Stimulated activated naive CD4-positive, alpha-beta T cell treated with Interleukin-2 at 50 U/mL for 16 hours (primary cell): ENCODE results near the gene HSF5.
"Not testable (repeated sequence)": the region's sequence is repeated elsewhere in the genome, so short reads cannot be mapped to it uniquely, and the experiment has no call there.

Experiments
- DNase-seq: peaks from one replicate; lab custom pipeline; 2025; lab: John Stamatoyannopoulos, UW

Gene HSF5

DNA sequence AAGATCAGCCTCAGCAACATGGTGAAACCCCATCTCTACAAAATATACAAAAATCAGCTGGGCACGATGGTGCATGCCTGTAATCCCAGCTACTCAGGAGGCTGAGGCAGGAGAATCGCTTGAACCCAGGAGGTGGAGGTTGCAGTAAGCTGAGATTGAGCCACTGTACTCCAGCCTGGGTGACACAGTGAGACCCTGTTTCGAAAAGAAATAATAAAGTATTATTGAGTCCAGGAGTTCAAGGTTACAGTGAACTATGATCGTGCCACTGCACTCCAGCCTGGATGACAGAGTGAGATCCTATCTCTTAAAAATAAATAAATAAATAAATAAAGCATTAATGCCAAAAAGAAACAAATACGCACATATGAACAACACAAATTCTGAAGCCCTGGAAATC is 6.4 kb downstream of the HSF5 start:
- DNase-seq, result not testable (repeated sequence)

DNA sequence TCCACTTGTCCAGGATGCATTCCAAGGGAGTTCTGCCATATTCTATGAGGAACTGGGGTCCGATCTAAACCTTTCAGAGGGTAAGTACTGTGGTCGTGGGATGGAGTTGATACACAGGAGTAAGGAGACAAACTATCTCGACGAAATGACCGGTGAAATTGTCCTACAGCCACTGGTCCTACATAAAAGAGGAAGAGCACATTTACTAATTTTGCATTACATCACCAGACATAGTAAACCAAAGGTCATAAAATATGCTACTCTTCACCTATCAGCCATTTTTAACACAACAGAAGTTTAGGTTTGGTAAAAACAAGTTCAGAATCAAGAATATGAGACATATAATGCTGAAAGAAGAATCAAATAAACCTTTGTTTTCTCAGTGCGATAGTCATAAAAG is 8.1 kb downstream of the HSF5 start:
- no peak for DNase-seq

DNA sequence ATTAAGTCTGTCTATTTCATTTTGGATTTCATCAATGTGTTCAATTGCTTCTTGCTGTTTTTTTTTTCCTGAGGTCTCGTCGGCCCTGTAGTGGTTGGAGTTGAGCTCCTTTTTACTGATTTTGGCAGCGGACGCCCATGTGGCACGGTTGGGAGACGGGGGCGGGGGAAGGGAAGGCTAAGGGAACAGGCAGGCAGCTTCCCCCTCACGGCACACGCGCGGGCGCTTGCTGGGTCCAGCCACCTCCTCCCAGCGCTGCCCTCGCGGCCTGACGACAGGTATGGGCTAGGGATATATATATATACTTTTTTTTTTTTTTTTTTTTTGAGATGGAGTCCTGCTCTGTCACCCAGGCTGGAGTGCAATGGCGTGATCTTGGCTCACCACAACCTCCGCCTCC is 11.4 kb downstream of the HSF5 start:
- DNase-seq, result no peak

DNA sequence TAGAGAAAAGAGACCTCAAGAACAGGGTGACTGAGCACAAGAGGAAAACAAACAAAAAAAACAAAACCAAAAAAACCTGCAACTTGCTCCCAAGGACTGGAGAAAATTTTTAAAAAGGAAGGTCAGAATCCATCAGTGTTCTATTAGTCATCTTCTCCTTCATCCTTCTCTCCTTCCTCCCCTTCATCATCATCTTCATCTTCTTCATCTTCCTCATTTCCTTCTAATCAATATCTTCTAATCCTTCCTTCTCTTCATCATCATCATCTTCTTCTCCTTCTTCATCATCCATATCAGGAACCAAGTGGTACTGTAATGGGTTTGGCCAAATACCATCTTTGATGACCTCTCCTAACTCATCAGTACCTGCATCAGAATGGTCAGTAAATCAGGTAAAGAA is 12.2 kb downstream of the HSF5 start:
- DNase-seq, result no peak

DNA sequence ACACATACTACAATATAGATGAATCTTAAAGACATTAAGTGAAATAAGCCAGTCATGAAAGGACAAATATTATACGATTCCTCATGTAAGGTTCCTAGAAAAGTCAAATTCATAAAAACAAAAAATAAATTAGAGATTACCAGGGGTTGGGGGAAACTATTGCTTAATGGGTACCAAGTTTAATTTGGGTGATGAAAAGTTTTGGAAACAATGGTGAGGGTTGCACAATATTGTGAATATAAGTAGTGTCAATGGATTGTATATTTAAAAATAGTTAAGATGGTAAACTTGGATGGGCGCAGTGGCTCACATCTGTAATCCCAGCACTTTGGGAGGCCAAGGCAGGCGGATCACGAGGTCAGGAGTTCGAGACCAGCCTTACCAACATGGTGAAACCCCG is 17.9 kb downstream of the HSF5 start:
- DNase-seq, result no peak

DNA sequence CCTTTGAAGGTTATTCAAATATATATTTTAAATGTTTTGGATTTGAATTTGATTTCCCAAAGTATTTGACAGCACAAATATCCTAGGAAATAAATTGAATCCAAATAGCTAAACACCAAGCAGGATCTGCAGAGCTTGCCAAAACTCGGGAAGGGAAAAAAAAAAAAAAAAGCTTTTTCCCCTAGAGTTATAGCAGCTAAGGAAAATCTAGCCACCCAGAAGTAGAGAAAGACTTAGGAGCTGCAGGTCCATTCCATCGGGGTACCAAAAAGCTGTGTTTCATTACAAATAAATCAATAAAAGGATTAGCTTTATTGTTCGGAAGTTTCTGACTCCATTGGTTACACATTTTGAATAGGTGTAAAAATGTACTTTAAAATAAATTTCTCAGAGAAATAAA is 19.3 kb downstream of the HSF5 start:
- no peak for DNase-seq

DNA sequence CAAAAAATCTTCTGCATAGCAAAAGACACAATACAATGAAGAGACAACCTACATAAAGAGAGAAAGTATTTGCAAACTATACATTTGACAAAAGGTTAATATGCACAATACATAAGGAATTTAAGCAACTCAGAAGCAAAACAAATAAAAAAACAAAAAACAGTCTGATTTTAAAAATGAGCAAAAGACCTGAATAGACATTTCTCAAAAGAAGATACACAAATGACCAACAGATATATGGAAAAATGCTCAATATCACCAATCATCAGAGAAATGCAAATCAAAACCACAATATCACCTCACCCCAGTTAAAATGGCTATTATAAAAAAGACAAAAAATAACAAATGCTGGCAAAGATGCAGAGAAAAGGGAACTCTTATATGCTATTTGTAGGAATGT is 32.7 kb downstream of the HSF5 start:
- no peak for DNase-seq

DNA sequence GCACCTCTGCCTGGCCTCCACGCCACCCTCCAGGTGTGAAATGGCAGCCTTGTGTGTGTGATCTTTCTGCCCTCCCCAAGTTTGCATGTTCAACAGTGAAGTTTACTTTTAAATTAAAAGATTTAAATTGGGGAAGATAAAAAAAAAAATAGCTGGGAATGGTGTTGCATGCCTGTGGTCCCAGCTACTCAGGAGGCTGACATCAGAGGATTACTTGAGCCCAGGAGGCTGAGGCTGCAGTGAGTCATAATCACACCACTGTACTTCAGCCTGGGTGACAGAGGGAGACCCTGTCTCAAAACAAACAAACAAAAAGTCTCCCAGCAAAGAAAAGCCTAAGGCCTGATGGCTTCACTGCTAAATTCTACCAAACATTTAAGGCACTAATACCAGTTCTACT is 35.5 kb downstream of the HSF5 start:
- no peak for DNase-seq

DNA sequence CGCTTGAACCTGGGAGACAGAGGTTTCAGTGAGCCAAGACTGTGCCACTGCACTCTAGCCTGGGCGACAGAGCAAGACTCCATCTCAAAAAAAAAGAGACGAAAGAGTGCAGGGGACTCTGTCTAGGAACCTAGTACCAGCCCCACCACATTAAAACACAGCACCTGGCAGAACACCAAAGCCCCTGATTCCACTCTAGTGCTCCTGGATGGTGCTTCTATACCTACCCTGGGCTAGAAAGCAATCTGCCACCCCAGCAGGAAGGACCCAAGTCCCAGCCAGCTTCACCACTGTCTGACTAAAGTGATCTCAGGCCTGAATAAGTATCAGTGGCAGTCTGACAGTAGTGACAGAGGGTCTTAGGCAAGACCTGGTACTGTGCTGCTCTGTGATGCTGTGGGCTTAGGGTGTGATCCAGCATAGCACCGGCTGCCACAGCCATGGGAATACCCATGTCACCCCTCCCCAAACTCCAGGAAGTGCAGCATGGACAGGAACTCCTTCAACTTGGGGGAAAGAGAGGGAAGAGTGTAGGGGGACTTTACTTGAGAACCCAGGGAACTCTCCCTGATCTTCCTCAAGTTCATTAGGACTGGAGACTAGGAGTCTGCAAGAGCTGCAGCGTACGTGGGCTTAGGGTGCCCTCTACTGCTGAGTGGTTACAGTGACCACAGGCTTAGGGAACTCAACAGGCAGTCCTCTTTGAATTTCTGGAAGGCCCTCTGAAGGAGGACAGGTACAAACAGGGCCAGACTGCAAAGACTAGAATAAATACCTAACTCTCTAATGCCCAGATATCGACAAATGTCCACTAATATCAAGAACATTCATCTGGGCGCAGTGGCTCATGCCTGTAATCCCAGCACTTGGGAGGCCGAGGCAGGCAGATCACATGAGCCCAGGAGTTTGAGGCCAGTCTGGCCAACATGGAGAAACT is 40.9 kb downstream of the HSF5 start:
- peak; percentile 58 for DNase-seq

DNA sequence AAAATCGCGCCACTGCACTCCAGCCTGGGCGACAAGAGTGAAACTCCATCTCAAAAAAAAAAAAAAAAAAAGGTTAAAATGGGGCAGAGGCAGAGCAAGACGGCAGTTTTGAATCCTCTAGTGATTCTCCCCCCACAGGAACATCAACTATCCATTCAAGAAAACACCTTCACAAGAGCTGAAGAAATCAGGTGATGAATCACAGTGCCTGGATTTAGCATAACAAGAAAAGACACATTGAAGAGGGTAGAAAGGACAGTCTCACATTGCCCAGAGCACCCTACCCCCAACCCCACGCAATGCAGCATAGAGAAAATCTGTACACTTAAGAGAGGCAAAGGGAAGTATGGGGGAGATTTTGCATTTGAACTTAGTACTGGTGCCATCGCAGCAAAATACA is 42.1 kb downstream of the HSF5 start:
- no peak for DNase-seq

DNA sequence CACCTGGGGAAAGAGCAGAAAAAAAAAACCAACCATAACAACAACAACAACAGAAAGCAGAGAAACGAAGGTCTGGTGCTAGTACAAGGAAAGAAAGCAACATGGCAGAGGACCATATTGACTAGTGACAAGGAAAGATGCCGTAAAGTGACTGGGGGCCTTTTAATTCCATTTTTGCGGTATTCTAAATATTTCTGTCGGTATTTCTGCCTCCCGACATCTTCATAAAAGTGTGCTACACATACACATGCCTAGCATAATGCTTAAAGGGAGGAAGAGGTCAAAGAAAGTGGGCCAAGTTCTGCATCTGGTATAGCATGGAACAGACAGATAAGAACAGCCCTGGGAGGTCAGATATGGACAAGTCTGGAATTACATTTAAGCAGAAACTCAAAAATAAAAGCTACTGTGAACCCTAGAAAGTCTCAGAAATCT is 51.4 kb downstream of the HSF5 start:
- no peak for DNase-seq

DNA sequence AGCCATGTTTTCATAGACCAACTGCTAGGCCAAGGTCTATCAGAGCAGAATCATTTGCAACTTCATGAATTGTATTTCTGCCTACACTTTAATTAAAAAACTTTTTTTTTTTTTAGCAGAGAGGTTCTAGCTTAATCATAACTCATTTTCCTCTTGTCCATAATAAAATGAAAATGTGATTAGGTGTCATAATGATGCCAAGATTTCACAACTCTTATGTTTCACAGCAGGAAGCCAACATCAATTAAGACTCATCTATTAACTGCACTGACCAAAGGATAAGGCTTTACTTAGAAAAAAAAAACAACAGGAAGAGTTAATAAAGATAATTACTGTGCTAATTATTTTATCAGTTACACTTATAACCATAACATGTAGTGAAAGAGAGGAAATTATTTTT is 52.0 kb downstream of the HSF5 start:
- DNase-seq, result no peak

DNA sequence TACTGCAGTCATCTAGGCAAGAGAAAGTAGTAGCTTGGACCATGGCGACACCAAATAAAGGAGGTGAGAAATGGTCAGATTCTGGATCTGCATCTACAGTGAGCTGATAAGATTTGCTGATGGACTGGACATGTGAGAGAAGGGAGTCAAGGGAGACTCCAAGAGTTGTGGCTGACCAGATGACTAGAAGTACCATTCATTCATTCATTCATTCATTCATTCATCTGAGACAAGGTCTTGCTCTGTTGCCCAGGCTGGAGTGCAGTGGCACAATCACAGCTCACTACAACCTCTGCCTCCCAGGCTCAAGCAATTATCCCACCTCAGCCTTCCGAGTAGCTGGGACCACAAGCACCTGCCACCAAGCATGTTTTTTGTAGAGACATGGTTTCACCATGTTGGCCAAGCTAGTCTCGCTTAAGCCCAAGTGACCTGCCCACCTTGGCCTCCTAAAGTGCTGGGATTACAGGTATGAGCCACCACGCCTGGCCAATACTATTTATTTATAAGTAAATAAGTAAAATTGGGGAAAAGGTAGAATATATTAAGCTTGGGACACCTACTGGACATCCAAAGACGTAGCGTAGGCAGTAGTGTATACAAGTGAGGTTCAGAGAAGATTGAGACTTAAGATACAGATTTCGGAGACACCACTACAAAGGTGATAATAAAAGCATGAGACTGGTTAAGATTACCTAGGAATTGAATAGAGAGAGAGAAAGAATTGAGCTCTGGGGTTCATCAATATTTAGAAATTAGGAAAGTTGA is 55.2 kb downstream of the HSF5 start:
- DNase-seq, result no peak

DNA sequence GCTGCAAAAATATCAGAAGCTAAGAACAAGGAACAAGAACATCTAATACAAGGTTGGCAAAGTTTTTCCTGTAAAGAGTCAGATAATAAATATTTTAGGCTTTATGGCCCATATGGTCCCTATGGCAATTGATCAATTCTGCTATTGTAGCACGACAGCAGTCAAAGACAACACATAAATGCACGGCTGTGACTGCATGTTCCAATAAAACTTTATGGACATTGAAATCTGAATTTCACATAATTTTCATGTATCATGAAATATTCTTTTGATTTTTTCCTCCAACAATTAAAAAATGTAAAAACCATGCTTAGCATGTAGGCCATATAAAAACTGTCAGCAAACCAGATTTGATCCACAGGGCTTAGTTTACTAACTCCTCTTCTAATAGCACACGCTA is 60.4 kb downstream of the HSF5 start:
- DNase-seq, result no peak

DNA sequence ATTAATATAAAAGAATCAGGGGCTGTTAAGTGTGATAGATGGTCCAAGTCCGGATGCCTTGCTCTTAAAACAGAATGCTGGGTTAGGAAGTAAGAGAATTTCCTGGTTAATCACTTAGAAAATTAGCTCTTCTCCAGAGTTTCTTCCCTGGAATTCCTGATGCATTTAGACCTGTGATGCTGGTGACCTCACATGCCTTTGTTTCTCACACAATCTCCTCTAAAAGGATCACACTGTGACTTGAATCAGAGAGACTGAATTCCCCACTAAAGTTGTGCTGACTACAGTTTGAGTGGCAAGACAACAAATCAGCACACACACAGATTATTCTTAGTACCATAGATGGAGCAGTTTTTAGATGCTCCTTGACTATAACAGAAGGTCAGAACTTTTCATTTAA is 66.5 kb downstream of the HSF5 start:
- DNase-seq, result no peak

DNA sequence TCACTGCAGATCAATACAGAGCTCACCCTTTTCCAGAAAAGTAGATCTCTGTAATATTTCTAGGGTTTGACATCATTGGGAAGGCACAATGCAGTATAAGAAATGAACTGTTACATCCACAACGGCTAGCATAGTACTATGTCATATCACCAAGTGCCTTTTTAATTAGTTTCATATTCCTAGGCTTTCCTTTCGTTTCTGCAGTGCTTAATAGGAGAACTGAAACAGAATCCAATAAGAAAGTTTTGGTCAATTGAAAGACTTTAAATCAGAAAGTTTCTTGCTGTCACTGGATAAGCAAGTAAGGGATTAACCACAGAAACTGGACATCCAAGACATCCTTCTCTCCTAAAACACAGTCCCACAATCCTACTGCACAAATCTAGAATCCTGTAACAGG is 67.4 kb downstream of the HSF5 start:
- no peak for DNase-seq

DNA sequence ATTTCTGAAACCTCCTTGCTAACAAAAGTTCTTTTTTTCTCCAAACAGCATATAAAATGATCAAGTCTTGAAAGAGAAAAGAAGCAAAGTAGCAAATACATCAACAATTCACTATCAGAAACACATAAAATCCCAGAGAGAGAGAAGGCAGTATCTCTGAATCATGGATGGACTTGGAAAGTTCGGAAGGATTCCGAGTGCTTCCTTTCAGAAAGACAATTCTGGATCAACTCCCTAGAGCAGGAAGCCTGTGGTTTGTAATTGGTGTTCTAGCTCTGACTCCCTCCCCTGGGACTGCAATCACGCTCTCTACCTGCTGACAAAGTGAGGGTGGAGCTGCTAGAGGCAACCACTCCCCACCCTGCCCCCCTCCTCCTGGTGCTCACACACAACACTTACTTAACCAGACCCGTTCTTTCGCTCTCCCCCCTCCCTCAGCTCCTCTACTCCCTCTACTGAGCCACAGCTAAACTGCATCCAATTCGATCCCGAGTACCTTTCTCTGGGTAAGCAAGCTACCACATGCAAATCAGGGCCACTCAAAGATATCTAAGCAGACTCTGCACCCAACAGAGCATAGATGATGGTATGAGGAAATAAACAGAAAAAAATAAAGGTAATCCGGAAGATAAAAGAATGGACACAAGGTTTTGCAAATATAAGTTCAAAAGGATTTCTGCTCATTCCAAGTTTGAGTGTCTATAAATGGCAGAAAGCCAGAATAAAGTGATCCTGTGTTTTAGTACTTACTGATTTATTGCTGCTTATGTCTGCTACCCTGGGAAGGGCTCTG is 70.7 kb downstream of the HSF5 start, which contains the start of gene RNF43:
TSS of gene RNF43 (minus strand) at position 235 of the 793 bp plus-strand sequence. CDS start 1,957 bp downstream, outside the sequence.
- peak; percentile 85 for DNase-seq

DNA sequence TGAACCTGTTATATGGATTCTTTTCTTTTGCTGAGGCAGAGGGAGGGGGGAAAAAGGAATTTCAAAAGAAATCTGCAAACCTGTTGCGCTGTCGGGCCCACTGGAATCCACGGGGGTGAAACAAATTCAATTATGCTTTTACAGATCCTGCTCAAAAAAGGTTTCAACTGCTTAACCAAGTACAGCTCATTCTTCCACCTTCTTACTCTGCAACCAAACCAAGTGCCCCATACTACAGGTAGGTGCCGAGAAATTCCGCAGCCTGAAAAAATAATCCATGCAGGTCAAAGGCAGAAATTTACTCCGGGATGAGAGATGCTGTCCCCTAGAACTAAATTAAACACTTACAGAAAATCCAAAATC is 71.3 kb downstream of the HSF5 start:
- DNase-seq, result no peak

DNA sequence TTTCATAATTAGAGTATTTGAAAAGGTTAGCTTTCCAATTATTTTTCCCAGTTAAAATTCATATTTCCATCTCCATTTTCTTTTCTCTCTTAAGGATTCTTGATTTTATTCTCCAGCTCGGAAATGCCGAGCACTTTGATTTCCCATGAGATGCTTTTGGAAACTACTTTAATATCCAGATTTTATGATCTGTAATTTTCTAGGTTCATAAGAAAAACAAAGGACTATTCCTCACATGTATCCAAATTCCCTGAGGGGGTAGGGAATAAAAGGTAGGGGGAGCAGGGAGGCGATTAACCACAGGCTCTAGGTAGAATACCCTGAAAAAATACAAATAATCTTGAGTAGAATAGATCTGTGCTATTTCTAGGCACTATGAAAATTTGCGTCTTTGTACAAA is 71.8 kb downstream of the HSF5 start:
- no peak for DNase-seq

DNA sequence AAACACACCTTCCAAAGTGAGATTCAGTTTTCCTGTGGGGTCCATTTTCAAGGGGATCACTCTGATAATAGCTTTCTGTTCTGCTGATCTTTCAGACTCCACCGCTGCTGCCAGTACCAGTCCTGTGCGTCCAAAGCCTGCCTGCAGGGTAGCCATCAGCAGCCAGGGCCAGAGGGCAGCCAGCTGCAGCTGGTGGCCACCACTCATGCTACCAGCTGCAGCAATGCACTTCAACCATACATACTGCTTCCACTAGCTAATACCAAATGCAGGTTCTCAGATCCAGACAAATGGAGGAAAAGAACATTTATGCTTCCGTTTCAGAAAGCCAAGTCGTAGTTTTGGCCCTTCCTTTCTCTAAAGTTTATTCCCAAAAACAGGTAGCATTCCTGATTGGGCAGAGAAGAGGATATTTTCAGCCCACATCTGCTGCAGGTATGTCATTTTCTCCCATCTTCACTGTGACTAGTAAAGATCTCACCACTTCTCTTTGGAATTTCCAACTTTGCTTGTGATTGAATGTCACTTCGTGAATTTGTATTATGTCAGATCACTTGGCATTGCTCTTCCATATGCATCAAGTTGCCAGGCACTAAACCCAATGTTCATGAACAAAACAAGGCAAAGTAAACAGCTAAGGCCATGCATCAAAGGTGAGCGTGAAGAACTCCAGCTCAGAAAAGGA is 72.7 kb downstream of the HSF5 start:
- no peak for DNase-seq

DNA sequence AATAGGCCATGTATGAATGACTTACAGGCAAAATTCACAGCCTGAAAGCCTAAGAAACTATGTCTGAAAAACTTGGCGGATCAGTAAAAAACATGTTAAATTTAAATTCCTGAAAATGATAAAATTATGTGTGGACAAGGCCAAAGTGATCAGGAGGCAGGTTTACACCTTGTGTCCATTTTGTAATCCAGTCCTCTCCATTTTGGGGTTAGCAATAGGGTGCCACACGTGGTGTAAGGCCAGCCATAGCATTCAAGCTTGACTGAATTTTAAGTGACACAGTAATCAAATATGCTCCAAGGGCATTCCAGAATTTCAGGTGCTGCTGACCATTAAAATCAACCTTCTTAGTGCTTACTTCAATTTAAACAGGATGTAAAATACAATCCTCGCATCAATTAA is 73.6 kb downstream of the HSF5 start:
- DNase-seq, result no peak

DNA sequence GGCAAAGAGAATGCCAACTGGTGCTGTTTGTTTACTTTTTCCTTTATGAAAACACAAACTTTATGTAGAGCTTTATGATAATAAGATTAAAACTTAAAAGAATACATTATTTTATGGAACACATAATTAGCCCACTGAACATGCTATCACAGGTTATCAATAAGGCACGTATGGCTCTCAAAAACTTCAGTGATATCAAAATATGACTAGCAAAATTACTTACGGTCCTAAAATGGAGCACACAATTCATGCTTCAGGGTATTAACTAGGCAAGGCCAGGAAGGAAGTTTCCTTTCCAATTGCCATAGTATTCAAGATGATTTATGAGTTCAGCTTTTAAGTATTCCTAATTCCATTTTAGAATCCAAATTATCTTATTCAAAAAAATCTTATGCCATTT is 74.5 kb downstream of the HSF5 start:
- DNase-seq, result no peak
